ENCODE measurements around the gene SPCS2. TPM values are rescaled to one million over a fixed set of nuclear protein-coding genes. Genes with fewer than 3 reads are reported as not detected.

The SPCS2 gene
- polyA plus RNA-seq, 2 of the 4 experiments (the other 2 are of a cell fraction), result 233 to 391 TPM

GRCh38 chr11:74948546-74948897 is 544 bp upstream of the SPCS2 start:
- peak overlapping the region; percentile 80 for H3K4me3 ChIP-seq
- H3K4me2 ChIP-seq, result peak overlapping the region; percentile 69
- H3K9me3 ChIP-seq, result no peaks in the 10 kb centered on the region
- TF ChIP-seq FOSL2 (IDR thresholded peaks at IDR 0.05), result no peak
- no peak for TF ChIP-seq FOSL2 (CRISPR knock-in tag; IDR thresholded peaks at IDR 0.05)
- TF ChIP-seq, protein P1, sequence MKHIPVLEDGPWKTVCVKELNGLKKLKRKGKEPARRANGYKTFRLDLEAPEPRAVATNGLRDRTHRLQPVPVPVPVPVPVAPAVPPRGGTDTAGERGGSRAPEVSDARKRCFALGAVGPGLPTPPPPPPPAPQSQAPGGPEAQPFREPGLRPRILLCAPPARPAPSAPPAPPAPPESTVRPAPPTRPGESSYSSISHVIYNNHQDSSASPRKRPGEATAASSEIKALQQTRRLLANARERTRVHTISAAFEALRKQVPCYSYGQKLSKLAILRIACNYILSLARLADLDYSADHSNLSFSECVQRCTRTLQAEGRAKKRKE (CRISPR knock-in tag; IDR thresholded peaks at IDR 0.05; ENCODE audit: low read depth), result no peak
- TF ChIP-seq NR3C1 (IDR thresholded peaks at IDR 0.05), result no peak
- no peak for TF ChIP-seq MYC (IDR thresholded peaks at IDR 0.05; ENCODE audit: borderline replicate concordance, low read length)
- TF ChIP-seq MAFK (IDR thresholded peaks at IDR 0.05; ENCODE audit: partially characterized antibody), result no peak
- TF ChIP-seq, protein P2, sequence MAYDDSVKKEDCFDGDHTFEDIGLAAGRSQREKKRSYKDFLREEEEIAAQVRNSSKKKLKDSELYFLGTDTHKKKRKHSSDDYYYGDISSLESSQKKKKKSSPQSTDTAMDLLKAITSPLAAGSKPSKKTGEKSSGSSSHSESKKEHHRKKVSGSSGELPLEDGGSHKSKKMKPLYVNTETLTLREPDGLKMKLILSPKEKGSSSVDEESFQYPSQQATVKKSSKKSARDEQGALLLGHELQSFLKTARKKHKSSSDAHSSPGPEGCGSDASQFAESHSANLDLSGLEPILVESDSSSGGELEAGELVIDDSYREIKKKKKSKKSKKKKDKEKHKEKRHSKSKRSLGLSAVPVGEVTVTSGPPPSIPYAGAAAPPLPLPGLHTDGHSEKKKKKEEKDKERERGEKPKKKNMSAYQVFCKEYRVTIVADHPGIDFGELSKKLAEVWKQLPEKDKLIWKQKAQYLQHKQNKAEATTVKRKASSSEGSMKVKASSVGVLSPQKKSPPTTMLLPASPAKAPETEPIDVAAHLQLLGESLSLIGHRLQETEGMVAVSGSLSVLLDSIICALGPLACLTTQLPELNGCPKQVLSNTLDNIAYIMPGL (CRISPR knock-in tag; IDR thresholded peaks at IDR 0.05; ENCODE audit: borderline replicate concordance), result no peak
- TF ChIP-seq, protein P3, sequence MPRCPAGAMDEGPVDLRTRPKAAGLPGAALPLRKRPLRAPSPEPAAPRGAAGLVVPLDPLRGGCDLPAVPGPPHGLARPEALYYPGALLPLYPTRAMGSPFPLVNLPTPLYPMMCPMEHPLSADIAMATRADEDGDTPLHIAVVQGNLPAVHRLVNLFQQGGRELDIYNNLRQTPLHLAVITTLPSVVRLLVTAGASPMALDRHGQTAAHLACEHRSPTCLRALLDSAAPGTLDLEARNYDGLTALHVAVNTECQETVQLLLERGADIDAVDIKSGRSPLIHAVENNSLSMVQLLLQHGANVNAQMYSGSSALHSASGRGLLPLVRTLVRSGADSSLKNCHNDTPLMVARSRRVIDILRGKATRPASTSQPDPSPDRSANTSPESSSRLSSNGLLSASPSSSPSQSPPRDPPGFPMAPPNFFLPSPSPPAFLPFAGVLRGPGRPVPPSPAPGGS (IDR thresholded peaks at IDR 0.05), result no peak
- TF ChIP-seq ZFP36 (IDR thresholded peaks at IDR 0.05; ENCODE audit: borderline replicate concordance, partially characterized antibody), result no peak
- no peak for TF ChIP-seq HOXB13 (CRISPR knock-in tag; IDR thresholded peaks at IDR 0.05; ENCODE audit: low read depth)
- no peak for TF ChIP-seq FOSB (CRISPR knock-in tag; IDR thresholded peaks at IDR 0.05)
- no peak for TF ChIP-seq ZNF302 (CRISPR knock-in tag; IDR thresholded peaks at IDR 0.05)
- no peak for TF ChIP-seq MAX (IDR thresholded peaks at IDR 0.05)
- no peak for TF ChIP-seq TFCP2L1 (CRISPR knock-in tag; IDR thresholded peaks at IDR 0.05)
- TF ChIP-seq CTCF (IDR thresholded peaks at IDR 0.05), result no peak
- FAIRE-seq (no peak), DNase-seq (ENCODE audit: low read depth in 1 of 2, low spot score in 1 of 2) (peak in 1 of 2 experiments; percentile 4), ATAC-seq (peak; percentile 57 to 64; a peak in 5 of 6 replicates)
- POLR2A ChIA-PET, result interaction anchor here (0.9 to 1.5 kb wide), 3 partner anchors 12 to 40 kb away, joined by 3 to 6 read pairs (median 4); partner anchors contain the start of gene NEU3
- CTCF ChIA-PET, result interaction anchor here (0.9 to 2.0 kb wide), 6 partner anchors 10 to 559 kb away, joined by 3 to 5 read pairs (median 3); no protein-coding TSS in a partner anchor
- WGBS (ENCODE audit: missing lambda C conversion rate), result 4% methylated on average over 9 of the region's 9 CpGs
- H3K27ac ChIP-seq, result peak overlapping the region; percentile 87 to 91
- peaks cover 12% of the 10 kb centered on the region; the same call in 2 of the 3 replicates for H3K4me1 ChIP-seq

- no peaks in the 10 kb centered on the region for H3K9me3 ChIP-seq
- TF ChIP-seq, protein P1 (CRISPR knock-in tag; IDR thresholded peaks at IDR 0.05; ENCODE audit: low read depth), result no peak
- TF ChIP-seq FOSB (CRISPR knock-in tag; IDR thresholded peaks at IDR 0.05) (no peak), JUNB (IDR thresholded peaks at IDR 0.05) (no peak), FOXS1 (CRISPR knock-in tag; IDR thresholded peaks at IDR 0.05) (no peak), CHD2 (IDR thresholded peaks at IDR 0.05; ENCODE audit: low read length, partially characterized antibody) (no peak), RFX5 (IDR thresholded peaks at IDR 0.05) (no peak), POLR2A (IDR thresholded peaks at IDR 0.05; ENCODE audit: low read length) (no peak), KDM1A (IDR thresholded peaks at IDR 0.05; ENCODE audit: low read depth) (no peak), HDAC2 (IDR thresholded peaks at IDR 0.05) (no peak), NPAS2 (CRISPR knock-in tag; IDR thresholded peaks at IDR 0.05; ENCODE audit: borderline replicate concordance) (no peak), TP53 (CRISPR knock-in tag; IDR thresholded peaks at IDR 0.05) (no peak), ZSCAN20 (CRISPR knock-in tag; IDR thresholded peaks at IDR 0.05) (no peak), EHF (CRISPR knock-in tag; IDR thresholded peaks at IDR 0.05) (no peak), MYC (IDR thresholded peaks at IDR 0.05; ENCODE audit: borderline replicate concordance, low read length) (no peak), CBX8 (IDR thresholded peaks at IDR 0.05) (no peak), POLR2AphosphoS2 (conservative IDR thresholded peaks at IDR 0.05; ENCODE audit: low read length) (no peak), KDM5A (IDR thresholded peaks at IDR 0.05) (no peak), NFE2L2 (conservative IDR thresholded peaks at IDR 0.05; ENCODE audit: low read length) (no peak)
- TF ChIP-seq, protein P3 (IDR thresholded peaks at IDR 0.05), result no peak
- peaks cover 12% of the 10 kb centered on the region; the same call in 2 of the 3 replicates for H3K4me1 ChIP-seq
- DNase-seq (ENCODE audit: low read depth in 1 of 2, low spot score in 1 of 2) (peak in 1 of 2 experiments; percentile 14), FAIRE-seq (no peak), ATAC-seq (no peak)
- H3K4me2 ChIP-seq, result peak overlapping the region; percentile 84
- POLR2A ChIA-PET, result interaction anchor here (1.5 kb wide), 1 partner anchor 39 kb away, joined by 6 read pairs; the partner anchor contains the start of gene NEU3
- CTCF ChIA-PET, result interaction anchor here (0.6 to 2.0 kb wide), 2 partner anchors 10 to 1490 kb away, joined by 3 to 5 read pairs; no protein-coding TSS in a partner anchor
- peak overlapping the region; percentile 80 for H3K4me3 ChIP-seq
- H3K27ac ChIP-seq, result peak overlapping the region; percentile 87 to 91
- 2% methylated on average over 6 of the region's 6 CpGs for WGBS (ENCODE audit: missing lambda C conversion rate)
Measured at GRCh38 chr11:74949753-74950137, 679 bp downstream of the SPCS2 start.
